H1 (cell line): ENCODE data around the gene TRIM44.

Source experiments
- POLR2A ChIP-seq, 2 experiments: IDR thresholded peaks; 1 replicate in 1 of 2; 2 replicates in 1 of 2; pipeline ENCODE4 v1.6.1; 2011; ENCODE audit warnings: low read depth in 2 of 2, low read length in 2 of 2, mild to moderate bottlenecking in 2 of 2; ENCODE audit errors: control extremely low read depth in 1 of 2
- SIN3A ChIP-seq, 2 experiments: IDR thresholded peaks in 1 of 2; conservative IDR thresholded peaks in 1 of 2; 2 replicates each; pipeline ENCODE4 v1.6.1; 2011 to 2012; ENCODE audit warnings: low read length in 2 of 2, improper control_type of control experiment in 1 of 2, low read depth in 1 of 2, mild to moderate bottlenecking in 1 of 2
- TF ChIP-seq, protein P1 (sequence below), 3 experiments: IDR thresholded peaks; 1 replicate in 2 of 3; 2 replicates in 1 of 3; pipeline versions ENCODE4 v1.5.1 to v1.6.1; 2011; ENCODE audit warnings: low read length in 3 of 3, mild to moderate bottlenecking in 3 of 3, inconsistent platforms in 2 of 3, low read depth in 1 of 3, moderate library complexity in 1 of 3; ENCODE audit not compliant: insufficient read depth in 1 of 3; ENCODE audit errors: control extremely low read depth in 1 of 3

DNA sequence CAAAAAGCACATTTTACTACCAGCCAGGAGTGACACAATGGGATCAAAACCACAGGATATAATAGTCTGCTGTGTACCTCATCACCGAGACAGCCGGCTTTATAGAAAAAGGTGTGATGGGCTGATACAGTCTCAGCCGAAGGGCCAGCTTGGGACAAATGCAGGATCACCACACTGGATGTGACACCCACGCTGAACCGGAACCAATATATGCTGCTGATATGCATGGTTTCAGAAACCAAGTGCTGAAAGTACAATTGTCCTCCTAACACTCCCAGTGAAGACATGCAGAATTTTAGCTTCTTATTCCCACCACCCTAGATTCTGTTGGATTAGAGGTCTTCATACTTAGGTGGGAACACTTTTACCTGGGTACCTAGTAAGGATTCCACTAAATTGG is 184.3 kb downstream of the TRIM44 start:
- TF ChIP-seq POLR2A (IDR thresholded peaks at IDR 0.05; ENCODE audit: control extremely low read depth in 1 of 2, low read depth in 2 of 2, low read length in 2 of 2): no peak
- TF ChIP-seq, protein P1, sequence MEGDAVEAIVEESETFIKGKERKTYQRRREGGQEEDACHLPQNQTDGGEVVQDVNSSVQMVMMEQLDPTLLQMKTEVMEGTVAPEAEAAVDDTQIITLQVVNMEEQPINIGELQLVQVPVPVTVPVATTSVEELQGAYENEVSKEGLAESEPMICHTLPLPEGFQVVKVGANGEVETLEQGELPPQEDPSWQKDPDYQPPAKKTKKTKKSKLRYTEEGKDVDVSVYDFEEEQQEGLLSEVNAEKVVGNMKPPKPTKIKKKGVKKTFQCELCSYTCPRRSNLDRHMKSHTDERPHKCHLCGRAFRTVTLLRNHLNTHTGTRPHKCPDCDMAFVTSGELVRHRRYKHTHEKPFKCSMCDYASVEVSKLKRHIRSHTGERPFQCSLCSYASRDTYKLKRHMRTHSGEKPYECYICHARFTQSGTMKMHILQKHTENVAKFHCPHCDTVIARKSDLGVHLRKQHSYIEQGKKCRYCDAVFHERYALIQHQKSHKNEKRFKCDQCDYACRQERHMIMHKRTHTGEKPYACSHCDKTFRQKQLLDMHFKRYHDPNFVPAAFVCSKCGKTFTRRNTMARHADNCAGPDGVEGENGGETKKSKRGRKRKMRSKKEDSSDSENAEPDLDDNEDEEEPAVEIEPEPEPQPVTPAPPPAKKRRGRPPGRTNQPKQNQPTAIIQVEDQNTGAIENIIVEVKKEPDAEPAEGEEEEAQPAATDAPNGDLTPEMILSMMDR (IDR thresholded peaks at IDR 0.05; ENCODE audit: control extremely low read depth in 1 of 3, insufficient read depth in 1 of 3, low read depth in 1 of 3, low read length in 3 of 3): no peak
- no peak for TF ChIP-seq SIN3A (conservative IDR thresholded peaks at IDR 0.05 in 1 of 2, IDR thresholded peaks at IDR 0.05 in 1 of 2; ENCODE audit: low read depth in 1 of 2, low read length in 2 of 2)
